GM21515 (cell line): ENCODE measurements around the gene USB1.
"Not testable (repeated sequence)": the region's sequence is repeated elsewhere in the genome, so short reads cannot be mapped to it uniquely, and the experiment has no call there.

Source experiments
- ATAC-seq: cut with Tn5 transposase; IDR thresholded peaks from one replicate; pipeline ENCODE4 v1.9.1; 2021; ENCODE audit not compliant: unreplicated experiment

Gene USB1

DNA sequence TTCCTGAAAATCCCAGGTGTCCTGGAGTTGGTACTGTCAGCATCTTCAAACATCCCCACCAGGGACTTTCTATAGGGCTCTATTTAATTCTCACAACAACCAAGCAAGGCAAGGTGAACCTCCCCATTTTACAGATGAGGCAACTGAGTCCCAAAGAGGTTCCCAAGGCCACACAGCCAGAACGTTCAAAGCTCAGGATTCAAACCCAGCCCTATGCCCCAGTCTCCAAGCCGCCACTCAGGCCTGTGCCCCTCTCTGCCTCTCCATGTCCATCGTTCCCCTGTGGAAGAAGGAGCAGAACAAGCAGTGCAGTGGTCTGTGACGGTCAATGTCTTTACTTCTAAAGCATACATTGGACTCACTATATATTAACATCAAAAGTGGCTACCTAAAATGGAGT, 6.8 kb upstream of the USB1 start:
- ATAC-seq: no peak

DNA sequence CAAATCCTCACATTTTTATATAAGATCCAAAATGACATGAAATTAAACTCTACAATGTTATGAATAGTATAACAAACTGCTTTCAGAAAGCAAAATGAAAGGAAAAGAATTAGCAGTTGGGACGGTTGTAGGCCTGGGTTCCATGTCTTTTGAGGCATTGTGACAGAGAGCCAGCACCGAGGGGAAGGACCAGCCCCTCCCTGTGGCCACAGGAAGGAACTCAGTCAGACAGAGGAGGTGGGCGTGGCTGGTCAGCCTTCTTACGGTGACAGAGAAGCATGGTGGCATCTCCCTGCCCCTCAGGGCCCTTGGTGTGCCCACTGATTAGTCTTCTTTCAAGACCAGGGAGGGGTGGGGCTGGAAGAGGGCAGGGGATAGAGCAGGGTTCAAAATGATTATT, 6.4 kb upstream of the USB1 start:
- no peak for ATAC-seq

DNA sequence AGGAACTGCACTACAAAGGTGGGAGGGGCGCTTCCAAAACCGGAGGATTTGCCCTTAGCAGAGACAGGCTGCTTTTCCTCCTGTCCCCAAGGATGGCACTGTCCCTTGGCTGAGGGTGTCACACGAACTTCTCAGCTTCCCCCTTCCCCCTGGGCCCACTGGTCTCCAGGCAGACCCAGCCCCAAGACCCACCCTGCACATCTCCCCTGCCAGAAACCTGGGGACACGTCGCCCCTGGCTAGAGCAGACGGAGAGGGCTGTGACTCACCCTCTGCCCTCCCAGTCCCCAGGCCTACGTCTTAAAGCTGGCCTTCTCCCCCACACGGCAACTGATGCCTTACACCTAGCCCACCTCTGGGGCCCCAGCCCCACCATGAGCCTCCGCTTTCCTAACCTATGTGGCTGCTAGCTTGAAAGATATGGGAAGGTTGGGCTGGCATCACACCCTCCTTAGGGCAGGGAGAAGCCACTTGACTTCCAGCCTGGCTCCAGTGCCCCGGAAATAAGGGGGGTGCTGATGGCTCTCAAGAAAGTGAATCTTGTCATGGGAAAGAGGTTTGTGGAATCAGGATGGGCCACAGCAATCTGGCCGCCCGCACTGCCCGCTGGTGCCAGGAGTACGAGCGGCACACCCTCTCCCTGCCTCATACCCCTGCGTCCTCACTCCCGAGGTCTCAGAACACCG, 5.3 kb upstream of the USB1 start:
- ATAC-seq: no peak

DNA sequence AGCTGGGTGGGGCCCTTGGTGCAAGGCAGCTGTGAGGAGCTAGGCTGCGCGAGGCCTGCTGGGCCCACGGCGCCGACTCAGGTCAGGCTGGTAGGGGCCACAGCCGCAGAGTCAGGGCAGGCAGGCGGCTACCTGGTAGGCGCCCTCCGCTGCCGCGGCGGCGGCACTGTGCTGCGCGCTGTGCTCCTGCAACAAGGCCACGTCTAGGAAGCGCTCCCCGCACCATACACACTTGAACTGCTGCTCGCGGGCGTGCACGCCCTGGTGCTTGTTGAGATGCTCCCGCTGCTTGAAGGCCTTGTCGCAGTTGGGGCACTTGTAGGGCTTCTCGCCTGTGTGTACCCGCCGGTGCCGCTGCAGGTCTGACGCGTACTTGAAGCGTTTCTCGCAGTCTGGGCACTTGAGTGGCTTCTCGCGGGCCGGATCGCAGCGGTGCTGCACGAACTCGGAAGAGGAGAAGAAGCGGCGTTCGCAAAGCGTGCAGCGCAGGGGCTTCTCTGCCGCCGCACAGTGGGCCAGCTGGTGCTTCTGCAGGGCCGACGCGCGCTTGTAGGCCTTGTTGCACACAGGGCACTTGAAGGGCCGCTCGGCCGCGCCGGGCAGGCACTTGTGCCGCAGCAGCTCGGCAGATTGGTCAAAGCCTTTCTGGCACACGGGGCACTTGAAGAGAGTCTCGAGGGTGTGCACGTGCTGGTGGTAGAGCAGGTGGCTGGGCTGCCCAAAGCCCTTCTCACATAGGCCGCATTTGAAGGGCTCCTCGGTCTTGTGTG, 4.6 kb upstream of the USB1 start:
- no peak for ATAC-seq

DNA sequence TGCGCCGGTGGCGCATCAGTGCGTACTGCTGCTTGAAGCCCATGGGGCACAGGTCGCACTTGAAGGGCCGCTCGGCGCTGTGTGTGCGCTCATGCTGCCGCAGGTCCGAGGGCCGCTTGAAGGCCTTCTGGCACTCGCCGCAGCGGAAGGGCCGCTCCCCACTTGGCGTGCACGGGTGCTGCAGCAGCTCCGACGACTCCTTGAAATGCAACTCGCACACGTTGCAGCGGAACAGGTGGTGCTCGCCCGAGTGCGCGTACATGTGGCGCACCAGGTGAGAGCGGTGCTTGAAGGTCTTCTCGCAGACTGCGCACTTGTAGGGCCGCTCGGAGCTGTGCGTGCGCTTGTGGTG, 4.1 kb upstream of the USB1 start:
- no peak for ATAC-seq

DNA sequence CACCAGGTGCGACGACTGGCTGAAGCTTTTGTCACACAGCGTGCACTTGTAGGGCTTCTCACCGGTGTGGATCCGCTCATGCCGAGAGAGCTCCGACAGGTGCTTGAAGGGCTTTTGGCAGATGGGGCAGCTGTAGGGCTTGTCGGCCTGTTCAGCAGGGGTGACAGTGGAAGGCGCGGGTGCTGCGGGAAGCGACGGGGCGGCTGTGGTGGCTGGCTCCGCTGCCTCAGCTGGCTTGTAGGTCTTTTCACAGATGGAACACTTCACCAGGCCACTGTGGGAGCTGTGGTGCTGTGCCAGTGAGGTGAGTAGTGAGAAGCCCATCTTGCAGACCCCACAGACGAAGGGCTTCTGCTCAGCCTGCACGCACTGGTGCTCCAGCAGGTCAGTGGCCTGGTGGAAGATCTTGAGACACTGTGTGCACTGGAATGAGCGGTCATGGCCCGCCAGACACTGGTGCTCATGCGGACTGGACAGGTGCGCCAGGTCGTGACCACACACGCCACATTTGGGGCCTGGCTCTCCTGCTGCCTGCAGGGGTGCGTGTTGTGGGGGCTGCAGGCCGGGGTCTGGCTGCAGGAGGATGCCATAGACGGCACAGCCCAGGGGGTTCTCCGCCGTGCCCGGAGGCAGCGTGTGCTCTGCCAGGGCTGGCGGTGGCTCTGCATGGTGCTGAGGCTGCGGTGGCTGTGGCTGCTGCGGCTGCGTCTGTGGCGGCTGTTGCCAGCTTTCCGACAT, 3.5 kb upstream of the USB1 start:
- no peak for ATAC-seq

DNA sequence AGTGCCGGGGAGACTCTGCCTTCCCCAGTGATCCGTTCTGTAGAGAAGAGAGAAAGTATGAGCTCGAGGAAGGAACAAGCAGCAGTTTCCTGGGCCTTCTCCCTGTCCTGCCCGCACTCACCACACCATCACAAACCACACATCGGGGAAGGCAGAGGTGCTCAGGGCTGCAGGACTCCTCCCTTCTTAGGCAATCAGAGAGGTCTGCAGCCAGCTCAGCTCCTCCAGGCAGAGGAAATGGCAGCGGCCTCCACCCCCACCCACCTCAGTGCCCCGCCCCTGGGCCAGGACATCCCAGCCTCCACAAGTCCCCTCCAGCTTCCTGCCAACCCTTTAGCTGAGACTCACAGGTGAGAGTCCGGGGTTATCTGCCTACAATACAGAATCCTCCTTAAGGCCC, 2.7 kb upstream of the USB1 start:
- ATAC-seq: no peak

- ATAC-seq: no peak
Measured at GRCh38 chr16:57998992-57999365, 2.2 kb upstream of the USB1 start.

- ATAC-seq: no peak
Measured at GRCh38 chr16:57999366-57999970, 1.7 kb upstream of the USB1 start.

GRCh38 chr16:57999971-58000705, 1.1 kb upstream of the USB1 start, which contains the start of gene ZNF319:
ZNF319 (minus strand) TSS chr16:58000672; CDS start chr16:57998265, 2,407 bp downstream.
- ATAC-seq: peak; percentile 20

- ATAC-seq: no peak
Measured at GRCh38 chr16:58001781-58002415, 691 bp downstream of the USB1 start.

DNA sequence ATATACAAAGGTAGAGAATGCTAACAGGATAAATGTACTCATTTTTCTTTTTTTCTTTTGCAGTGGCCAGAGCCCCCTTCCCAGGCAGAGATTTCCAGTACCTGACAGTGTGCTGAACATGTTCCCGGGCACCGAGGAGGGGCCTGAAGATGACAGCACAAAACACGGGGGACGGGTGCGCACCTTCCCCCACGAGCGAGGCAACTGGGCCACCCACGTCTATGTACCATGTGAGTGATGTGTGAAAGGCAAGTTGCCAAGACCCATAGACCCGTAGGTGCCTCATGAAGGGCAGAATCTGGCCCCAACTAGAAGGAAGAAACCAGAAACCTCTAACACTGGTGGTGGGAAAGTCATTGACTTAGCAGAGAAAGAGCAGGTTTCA, 1.2 kb downstream of the USB1 start:
- ATAC-seq: no peak

DNA sequence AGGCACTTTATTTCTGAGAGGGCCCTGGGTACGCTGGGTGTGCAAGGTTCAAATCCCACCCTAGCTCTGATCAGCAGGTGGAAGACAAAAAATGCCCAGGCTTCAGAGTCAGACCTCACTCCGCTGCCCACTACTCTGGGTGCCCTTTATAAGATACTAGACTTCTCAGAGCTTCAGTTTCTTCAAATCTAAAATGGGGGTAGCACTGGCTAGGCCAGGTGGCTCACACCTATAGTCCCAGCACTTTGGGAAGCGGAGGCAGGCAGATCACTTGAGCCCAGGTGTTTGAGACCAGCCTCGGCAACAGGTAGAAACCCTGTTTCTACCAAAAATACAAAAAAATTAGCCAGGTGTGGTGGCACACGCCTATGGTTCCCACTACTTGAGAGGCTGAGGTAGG, 1.7 kb downstream of the USB1 start:
- ATAC-seq: no peak

DNA sequence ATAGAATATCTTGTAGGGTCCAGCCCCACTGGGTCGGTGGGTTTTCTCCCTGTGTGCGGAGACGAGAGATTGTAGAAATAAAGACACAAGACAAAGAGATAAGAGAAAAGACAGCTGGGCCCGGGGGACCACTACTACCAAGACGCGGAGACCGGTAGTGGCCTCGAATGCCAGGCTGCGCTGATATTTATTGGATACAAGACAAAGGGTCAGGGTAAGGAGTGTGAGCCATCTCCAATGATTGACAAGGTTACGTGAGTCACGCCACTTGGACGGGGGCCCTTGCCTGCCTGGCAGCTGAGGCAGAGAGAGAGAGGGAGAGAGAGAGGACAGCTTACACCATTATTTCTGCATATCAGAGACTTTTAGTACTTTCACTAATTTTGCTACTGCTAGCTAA, 3.5 kb downstream of the USB1 start:
- ATAC-seq: not testable (repeated sequence)

DNA sequence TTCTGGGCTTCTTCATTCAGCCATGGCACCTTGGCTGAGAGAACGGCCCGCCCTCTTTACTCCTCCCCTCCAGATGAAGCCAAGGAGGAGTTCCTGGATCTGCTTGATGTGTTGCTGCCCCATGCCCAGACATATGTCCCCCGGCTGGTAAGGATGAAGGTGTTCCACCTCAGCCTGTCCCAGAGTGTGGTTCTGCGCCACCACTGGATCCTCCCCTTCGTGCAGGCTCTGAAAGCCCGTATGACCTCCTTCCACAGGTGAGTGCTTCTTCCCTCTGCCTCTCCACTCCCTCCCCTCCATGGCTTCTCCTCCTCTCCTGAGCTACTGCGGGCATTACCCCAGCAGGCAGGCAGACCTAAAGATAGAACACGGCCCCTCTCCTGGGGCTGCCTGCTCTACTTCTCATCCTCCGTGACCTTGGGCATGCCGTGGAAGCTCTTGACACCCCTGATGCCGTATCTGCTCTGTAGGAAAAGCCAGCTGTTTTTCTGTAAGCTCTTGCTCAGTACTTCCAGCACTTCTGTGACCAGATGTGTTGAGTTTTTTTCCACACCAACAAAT, 8.7 kb downstream of the USB1 start:
- no peak for ATAC-seq

GRCh38 chr16:58010886-58011285, 9.7 kb downstream of the USB1 start:
- no peak for ATAC-seq

DNA sequence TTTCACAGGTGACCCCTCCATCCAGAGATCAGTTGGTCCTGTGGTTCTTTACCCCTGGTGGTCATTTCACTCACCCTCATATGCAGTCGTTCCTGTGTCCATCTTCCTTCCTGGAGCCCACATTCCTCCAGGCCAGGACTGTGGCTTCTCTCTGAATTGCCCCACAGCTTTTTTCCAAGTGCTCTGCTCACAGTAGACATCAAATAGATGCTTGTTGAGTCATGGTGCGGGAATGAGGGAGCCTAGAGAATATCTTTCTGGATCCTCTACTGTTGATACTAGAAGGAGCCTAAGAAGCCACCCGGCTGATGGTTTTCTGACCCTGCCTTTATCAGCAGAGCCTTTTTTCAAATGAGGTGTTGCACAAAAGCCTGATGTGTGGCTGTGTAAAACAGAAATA, 10.4 kb downstream of the USB1 start:
- ATAC-seq: no peak

DNA sequence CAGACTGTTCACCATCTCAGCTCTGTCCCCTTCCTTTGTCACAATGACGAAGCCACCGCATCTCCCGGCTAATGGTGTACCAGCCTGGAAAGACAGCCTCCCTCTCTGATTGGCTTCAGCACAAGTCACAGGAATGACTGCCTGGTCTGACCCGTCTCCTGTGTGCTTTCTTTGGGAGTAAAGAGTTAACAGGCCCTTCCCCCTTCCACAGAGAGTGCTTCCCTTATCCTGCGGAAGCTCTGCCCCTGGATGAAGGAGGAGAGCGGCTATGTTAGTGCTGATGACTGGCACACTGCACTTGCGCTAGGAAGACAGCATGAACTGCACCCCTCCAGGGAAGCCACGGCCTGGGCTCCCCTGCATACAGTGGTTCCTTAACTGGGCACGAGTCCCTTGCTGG, 11.3 kb downstream of the USB1 start:
- no peak for ATAC-seq

- no peak for ATAC-seq
Measured at GRCh38 chr16:58013201-58013956, 12.2 kb downstream of the USB1 start.
